Right cardiac atrium (tissue), 5 donors: ENCODE measurements around the gene SPPL2B. TPM values are rescaled to one million over a fixed set of nuclear protein-coding genes. Genes with fewer than 3 reads are reported as not detected.

Experiments used
- ATAC-seq, 2 donors: fragments of 200-7000 bp; cut with Tn5 transposase; one replicate each; pipeline versions ENCODE4 v1.8.0 to v1.9.1; 2020; ENCODE audit warnings: moderate library complexity in 2 of 2, mild to moderate bottlenecking in 1 of 2
- DNase-seq, 3 donors: peaks; one replicate each; pipeline ENCODE4 v3.0.0-alpha.2; 2020
- H3K27ac ChIP-seq: one replicate; pipeline ENCODE4 v1.5.1; 2013; ENCODE audit warnings: mild to moderate bottlenecking, low read length, control low read depth, moderate library complexity
- H3K27me3 ChIP-seq: one replicate; pipeline ENCODE4 v1.6.1; 2013; ENCODE audit not compliant: control insufficient read depth, insufficient read depth
- H3K4me1 ChIP-seq: one replicate; pipeline ENCODE4 v1.6.1; 2013; ENCODE audit warnings: low read length; ENCODE audit not compliant: control insufficient read depth, insufficient read depth
- H3K4me3 ChIP-seq: one replicate; pipeline ENCODE4 v1.5.1; 2013; ENCODE audit warnings: low read length, control low read depth
- H3K9me3 ChIP-seq: one replicate; pipeline ENCODE4 v1.6.1; 2013; ENCODE audit warnings: low read length; ENCODE audit not compliant: control insufficient read depth
- WGBS: extraction: QIAGEN DNeasy Blood & Tissue Kit; methylation state at CpG from one replicate; pipeline ENCODE4 v1.1.7; 2013; 5-methylcytosine and 5-hydroxymethylcytosine counted together
- intact Hi-C, 4 donors: fragments of 100-400 bp; cut with DNase I; formaldehyde crosslinking; loops; one replicate each; pipeline versions ENCODE4 v1.11.0 to v1.14.0; 2022 to 2023
- polyA plus RNA-seq: library from polyadenylated mRNA; stranded (reverse); fragments of 200-250 nt; gene quantifications from one replicate; pipeline ENCODE4 v1.2.3, GENCODE V29; 2013
- total RNA-seq, 4 donors: library from RNA; stranded (reverse); fragmentation: NEBNext Ultra II Directional; extraction: Animal tissue kit (Norgen Biotek cat#: 25700); gene quantifications; one replicate each; pipeline ENCODE4 v1.2.1, GENCODE V29; 2021
- donor health status: healthy with polysubstance abuse.
- donor health status: DM: no; HTN: yes; CAD: no.
- donor health status: DM: no; HTN: no; CAD: no.
- donor health status: DM: no; HTN: yes; CAD: no; lungs with severe emphysema.
- donor health status: DM: yes; HTN: yes; CAD: no.

SPPL2B gene
- total and polyA plus RNA-seq, 5 donors: 27.1 to 40.2 (median 31.7) TPM

- DNase-seq: peak in 1 of 3 donors; percentile 48
- Histone ChIP-seq H3K27me3 (no peaks in the 10 kb centered on the region), H3K27ac (no peak overlapping the region), H3K4me1 (peaks cover 3% of the 10 kb centered on the region), H3K9me3 (no peaks in the 10 kb centered on the region), H3K4me3 (no peak overlapping the region)
- ATAC-seq: no peak
- WGBS: 92% methylated on average over 19 of the region's 19 CpGs
- intact Hi-C loops: no loop called here
Observed at GRCh38 chr19:2323707-2324106, 4.8 kb upstream of the SPPL2B start.

- no peaks in the 10 kb centered on the region for H3K27me3 ChIP-seq
- 86% methylated on average over 34 of the region's 34 CpGs for WGBS
- DNase-seq: peak in 1 of 3 donors; percentile 46
- intact Hi-C loops: no loop called here
- ATAC-seq: no peak
- no peak overlapping the region for H3K27ac ChIP-seq
- no peak overlapping the region for H3K4me3 ChIP-seq
- no peaks in the 10 kb centered on the region for H3K9me3 ChIP-seq
- peaks cover 3% of the 10 kb centered on the region for H3K4me1 ChIP-seq
Observed at GRCh38 chr19:2324220-2324948, 4.1 kb upstream of the SPPL2B start.

- DNase-seq (peak in 1 of 3 donors; percentile 54), ATAC-seq (no peak)
- WGBS: 74% methylated on average over 29 of the region's 29 CpGs
- no peaks in the 10 kb centered on the region for H3K27me3 ChIP-seq
- H3K27ac ChIP-seq: no peak overlapping the region
- H3K9me3 ChIP-seq: no peaks in the 10 kb centered on the region
- peaks cover 5% of the 10 kb centered on the region for H3K4me1 ChIP-seq
- intact Hi-C loops: loop anchor here in 1 of 4 donors (5.0 kb wide), 1 partner anchor 88 kb away; the partner anchor contains the start of genes PLEKHJ1 and SF3A2
- H3K4me3 ChIP-seq: no peak overlapping the region
Observed at GRCh38 chr19:2325281-2326046, 3.0 kb upstream of the SPPL2B start.

DNA sequence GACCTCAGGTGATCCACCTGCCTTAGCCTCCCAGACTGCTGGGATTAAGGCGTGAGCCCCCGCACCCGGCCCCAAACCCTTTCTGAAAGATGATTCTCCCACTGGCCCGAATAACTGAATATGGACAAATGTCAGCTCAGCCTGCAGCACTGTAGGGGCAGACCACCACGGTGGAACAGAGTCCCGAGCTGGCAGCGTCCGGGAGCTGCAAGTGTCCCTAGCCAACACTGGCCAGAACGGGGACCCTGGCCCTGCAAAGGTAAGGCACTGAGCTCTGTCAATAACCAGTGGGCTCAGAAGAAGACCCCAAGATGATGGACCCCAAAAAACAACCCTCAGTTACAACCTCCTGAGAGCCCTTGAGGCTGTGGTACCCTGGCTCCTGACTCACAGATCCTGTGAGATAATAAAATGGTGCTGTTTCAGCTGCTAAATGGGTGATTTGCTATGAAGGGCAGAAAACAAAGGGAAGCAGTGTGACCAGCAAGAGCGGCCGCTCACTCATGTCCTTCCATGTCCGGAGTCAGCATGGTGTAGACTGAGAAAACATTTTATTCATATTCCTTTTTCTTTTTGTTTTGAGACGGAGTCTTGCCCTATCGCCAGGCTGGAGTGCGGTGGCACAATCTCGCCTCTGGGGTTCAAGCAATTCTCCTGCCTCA, 1.7 kb upstream of the SPPL2B start:
- H3K27me3 ChIP-seq: no peaks in the 10 kb centered on the region
- H3K4me3 ChIP-seq: no peak overlapping the region
- DNase-seq: peak in 1 of 3 donors; percentile 14
- intact Hi-C loops: loop anchor here in 1 of 4 donors (5.0 kb wide), 1 partner anchor 90 kb away; the partner anchor contains the start of genes PLEKHJ1 and SF3A2
- H3K4me1 ChIP-seq: peaks cover 5% of the 10 kb centered on the region
- no peak for ATAC-seq
- no peaks in the 10 kb centered on the region for H3K9me3 ChIP-seq
- 84% methylated on average over 16 of the region's 16 CpGs for WGBS
- no peak overlapping the region for H3K27ac ChIP-seq

- intact Hi-C loops: loop anchor here in 1 of 4 donors (5.0 kb wide), 1 partner anchor 91 kb away; the partner anchor contains the start of genes PLEKHJ1 and SF3A2
- Histone ChIP-seq H3K4me3 (peak overlapping the region; percentile 88), H3K4me1 (peaks cover 5% of the 10 kb centered on the region), H3K27ac (peak overlapping the region; percentile 46), H3K27me3 (no peaks in the 10 kb centered on the region), H3K9me3 (no peaks in the 10 kb centered on the region)
- under 1% methylated on average over 18 of the region's 18 CpGs for WGBS
- DNase-seq (peak in 2 of 3 donors; percentile 47 to 55), ATAC-seq (peak in 1 of 2 donors; percentile 45)
Observed at GRCh38 chr19:2327773-2328400, 597 bp upstream of the SPPL2B start.

GRCh38 chr19:2329149-2329478, 630 bp downstream of the SPPL2B start:
- peak in 1 of 3 donors; percentile 60 for DNase-seq
- intact Hi-C loops: loop anchor here in 1 of 4 donors (5.0 kb wide), 1 partner anchor 92 kb away; the partner anchor contains the start of genes PLEKHJ1 and SF3A2
- Histone ChIP-seq H3K27ac (no peak overlapping the region), H3K4me3 (peak overlapping the region; percentile 88), H3K9me3 (no peaks in the 10 kb centered on the region), H3K27me3 (no peaks in the 10 kb centered on the region), H3K4me1 (peaks cover 5% of the 10 kb centered on the region)
- peak in 1 of 2 donors; percentile 4 for ATAC-seq
- WGBS: 3% methylated on average over 16 of the region's 16 CpGs

GRCh38 chr19:2329501-2329916, 1.0 kb downstream of the SPPL2B start:
- intact Hi-C loops: loop anchor here in 1 of 4 donors (5.0 kb wide), 1 partner anchor 92 kb away; the partner anchor contains the start of genes PLEKHJ1 and SF3A2
- peak overlapping the region; percentile 88 for H3K4me3 ChIP-seq
- H3K9me3 ChIP-seq: no peaks in the 10 kb centered on the region
- H3K4me1 ChIP-seq: peaks cover 5% of the 10 kb centered on the region
- ATAC-seq (no peak), DNase-seq (peak in 2 of 3 donors; percentile 16 to 42)
- no peaks in the 10 kb centered on the region for H3K27me3 ChIP-seq
- H3K27ac ChIP-seq: no peak overlapping the region
- 50% methylated on average over 13 of the region's 13 CpGs for WGBS

- H3K27ac ChIP-seq: no peak overlapping the region
- DNase-seq (peak in 2 of 3 donors; percentile 49 to 62), ATAC-seq (no peak)
- H3K4me1 ChIP-seq: peaks cover 5% of the 10 kb centered on the region
- WGBS: 76% methylated on average over 10 of the region's 10 CpGs
- intact Hi-C loops: no loop called here
- H3K9me3 ChIP-seq: no peaks in the 10 kb centered on the region
- no peak overlapping the region for H3K4me3 ChIP-seq
- no peaks in the 10 kb centered on the region for H3K27me3 ChIP-seq
Observed at GRCh38 chr19:2330255-2330631, 1.8 kb downstream of the SPPL2B start.

GRCh38 chr19:2330632-2331284, 2.3 kb downstream of the SPPL2B start:
- peaks cover 5% of the 10 kb centered on the region for H3K4me1 ChIP-seq
- peak in 2 of 3 donors; percentile 45 to 51 for DNase-seq
- H3K27me3 ChIP-seq: no peaks in the 10 kb centered on the region
- 72% methylated on average over 20 of the region's 20 CpGs for WGBS
- H3K9me3 ChIP-seq: no peaks in the 10 kb centered on the region
- intact Hi-C loops: no loop called here
- H3K27ac ChIP-seq: no peak overlapping the region
- no peak for ATAC-seq
- H3K4me3 ChIP-seq: no peak overlapping the region
